K562 treated with DMSO at 1 percent for 48 hours (cell line): ENCODE data around the gene OR5B17. TPM values are rescaled to one million over a fixed set of nuclear protein-coding genes. Genes with fewer than 3 reads are reported as not detected.

Source experiments
- total RNA-seq: library from RNA; unstranded; fragments of 300-600 nt; gene quantifications from 2 replicates; pipeline ENCODE4 v1.2.3, GENCODE V29; 2022; ENCODE audit warnings: low replicate concordance; ENCODE audit errors: extremely low read depth

Gene OR5B17
- not detected in 2 replicates for total RNA-seq

DNA sequence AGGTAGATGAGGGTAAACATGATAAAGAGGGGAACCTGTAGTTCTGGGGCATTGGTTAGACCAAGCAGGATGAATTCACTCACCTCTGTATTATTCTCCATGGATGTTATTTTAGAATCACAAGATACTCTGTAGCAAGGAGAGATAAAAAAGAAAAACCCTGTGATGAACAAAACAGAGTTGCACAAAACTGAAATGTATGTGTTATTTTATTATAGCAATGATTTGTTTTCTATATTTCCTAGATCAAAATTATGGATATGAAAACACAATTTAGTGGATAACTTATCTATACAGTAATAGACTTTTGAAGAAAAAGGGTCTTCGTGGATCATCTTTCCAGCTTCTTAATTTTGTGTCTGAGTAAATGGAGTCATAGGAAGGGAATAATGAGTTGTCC, at the start of gene OR5B17:
Gene OR5B17, minus strand, starts transcription at position 101 of the 400 bp plus-strand sequence. Its CDS starts 0 bp downstream, at position 101.

DNA sequence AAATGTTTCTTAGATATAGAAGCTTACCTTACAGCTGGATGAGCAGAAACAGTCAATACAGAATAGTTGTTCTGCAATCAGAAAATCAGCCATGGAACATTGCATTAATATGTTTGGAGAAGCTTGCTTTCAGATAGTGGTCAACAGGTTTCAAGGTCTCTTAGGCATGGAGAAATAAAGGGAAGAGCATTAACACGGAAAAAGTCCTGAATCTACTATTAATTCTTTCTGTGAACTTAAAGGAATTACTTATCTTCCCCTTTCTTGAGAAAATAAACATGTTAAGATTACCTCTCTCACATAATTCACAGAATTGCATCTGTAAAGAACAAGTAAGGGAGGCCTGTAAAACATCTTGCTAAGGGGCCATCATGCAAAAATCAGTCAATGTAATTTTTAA, 47.9 kb upstream of the OR5B17 start, which contains the start of gene OR5B3:
Gene OR5B3, minus strand, starts transcription at position 101 of the 400 bp plus-strand sequence. CDS start 3,465 bp downstream, outside the sequence.

Other genes starting within 250 kb of the OR5B17 start
- gene OR9I1, start 233.5 kb downstream of the OR5B17 start, total RNA-seq = not detected in 2 replicates
- not detected in 2 replicates for gene OR9Q2, start 170.0 kb downstream of the OR5B17 start, total RNA-seq
- not detected in 2 replicates for gene OR1S2, start 154.9 kb downstream of the OR5B17 start, total RNA-seq
- not detected in 2 replicates for gene OR1S1, start 146.3 kb downstream of the OR5B17 start, total RNA-seq
- gene OR10Q1, start 130.2 kb downstream of the OR5B17 start, total RNA-seq = not detected in 2 replicates
- not detected in 2 replicates for gene OR10W1, start 90.8 kb downstream of the OR5B17 start, total RNA-seq
- not detected in 2 replicates for gene OR5B3, start 47.8 kb upstream of the OR5B17 start, total RNA-seq
- not detected in 2 replicates for gene OR5B2, start 69.1 kb upstream of the OR5B17 start, total RNA-seq
- gene OR5B12, start 83.2 kb upstream of the OR5B17 start, total RNA-seq = not detected in 2 replicates
- not detected in 2 replicates for gene OR5B21, start 149.0 kb upstream of the OR5B17 start, total RNA-seq
- gene LPXN, start 216.8 kb upstream of the OR5B17 start, total RNA-seq = not detected in 2 replicates
- gene ZFP91, start 220.0 kb upstream of the OR5B17 start, total RNA-seq = not detected in 2 replicates